GM21526 (cell line): ENCODE data around the gene PAX3.
"Not testable (repeated sequence)": the region's sequence is repeated elsewhere in the genome, so short reads cannot be mapped to it uniquely, and the experiment has no call there.

ENCODE experiments used
- ATAC-seq: cut with Tn5 transposase; IDR thresholded peaks from one replicate; pipeline ENCODE4 v1.9.1; 2021; ENCODE audit warnings: moderate library complexity; ENCODE audit not compliant: unreplicated experiment, low FRiP score

Gene PAX3

GRCh38 chr2:222160944-222161343 lies 137.9 kb downstream of the PAX3 start:
- no peak for ATAC-seq

- ATAC-seq = no peak
Observed at GRCh38 chr2:222160125-222160524, 138.7 kb downstream of the PAX3 start.

- ATAC-seq = no peak
Observed at GRCh38 chr2:222159221-222159620, 139.6 kb downstream of the PAX3 start.

GRCh38 chr2:222155003-222155664 lies 143.7 kb downstream of the PAX3 start:
- not testable (repeated sequence) for ATAC-seq
